Measurements from ENCODE around the gene FOXL2.
"Not testable (repeated sequence)": the region's sequence is repeated elsewhere in the genome, so short reads cannot be mapped to it uniquely, and the experiment has no call there.

FOXL2 gene

GRCh38 chr3:138936741-138937689 lies 9.9 kb downstream of the FOXL2 start:
- Histone ChIP-seq H3K27me3 (ENCODE audit: control insufficient read depth, insufficient read depth, low read length) (peaks cover 85% of the 10 kb centered on the region), H3K4me3 (ENCODE audit: low read length) (peak overlapping the region; percentile 58), H3K27ac (ENCODE audit: low read length) (no peak overlapping the region), H3K4me1 (ENCODE audit: control insufficient read depth, low read depth, low read length) (peaks cover 18% of the 10 kb centered on the region), H3K9me3 (ENCODE audit: control insufficient read depth, low read depth, low read length) (no peaks in the 10 kb centered on the region), H3K9ac (ENCODE audit: low read length) (no peak overlapping the region), H3K36me3 (ENCODE audit: control insufficient read depth, low read depth, low read length) (no peaks in the 10 kb centered on the region)

- H3K27ac ChIP-seq (ENCODE audit: low read length), result no peak overlapping the region
- peaks cover 76% of the 10 kb centered on the region for H3K27me3 ChIP-seq (ENCODE audit: control insufficient read depth, insufficient read depth, low read length)
- peak overlapping the region; percentile 58 for H3K4me3 ChIP-seq (ENCODE audit: low read length)
- H3K4me1 ChIP-seq (ENCODE audit: control insufficient read depth, low read depth, low read length), result peaks cover 18% of the 10 kb centered on the region
- H3K9me3 ChIP-seq (ENCODE audit: control insufficient read depth, low read depth, low read length), result no peaks in the 10 kb centered on the region
- H3K36me3 ChIP-seq (ENCODE audit: control insufficient read depth, low read depth, low read length), result no peaks in the 10 kb centered on the region
- H3K9ac ChIP-seq (ENCODE audit: low read length), result peak overlapping the region; percentile 25
These were observed 10.8 kb downstream of the FOXL2 start for GRCh38 chr3:138935863-138936740.

GRCh38 chr3:138935505-138935862 lies 11.5 kb downstream of the FOXL2 start:
- Histone ChIP-seq H3K27ac (ENCODE audit: low read length) (no peak overlapping the region), H3K9ac (ENCODE audit: low read length) (peak overlapping the region; percentile 25), H3K4me3 (ENCODE audit: low read length) (peak overlapping the region; percentile 58), H3K27me3 (ENCODE audit: control insufficient read depth, insufficient read depth, low read length) (peaks cover 69% of the 10 kb centered on the region), H3K36me3 (ENCODE audit: control insufficient read depth, low read depth, low read length) (no peaks in the 10 kb centered on the region), H3K4me1 (ENCODE audit: control insufficient read depth, low read depth, low read length) (peaks cover 18% of the 10 kb centered on the region), H3K9me3 (ENCODE audit: control insufficient read depth, low read depth, low read length) (no peaks in the 10 kb centered on the region)

- Histone ChIP-seq H3K4me3 (ENCODE audit: low read length) (no peak overlapping the region), H3K9ac (ENCODE audit: low read length) (no peak overlapping the region), H3K27ac (ENCODE audit: low read length) (no peak overlapping the region), H3K36me3 (ENCODE audit: control insufficient read depth, low read depth, low read length) (no peaks in the 10 kb centered on the region), H3K27me3 (ENCODE audit: control insufficient read depth, insufficient read depth, low read length) (peaks cover 56% of the 10 kb centered on the region), H3K9me3 (ENCODE audit: control insufficient read depth, low read depth, low read length) (no peaks in the 10 kb centered on the region), H3K4me1 (ENCODE audit: control insufficient read depth, low read depth, low read length) (peaks cover 17% of the 10 kb centered on the region)
These were observed 12.8 kb downstream of the FOXL2 start for GRCh38 chr3:138933981-138934691.

- H3K27me3 ChIP-seq (ENCODE audit: control insufficient read depth, insufficient read depth, low read length), result peaks cover 46% of the 10 kb centered on the region
- peak overlapping the region; percentile 15 for H3K4me3 ChIP-seq (ENCODE audit: low read length)
- H3K36me3 ChIP-seq (ENCODE audit: control insufficient read depth, low read depth, low read length), result no peaks in the 10 kb centered on the region
- H3K4me1 ChIP-seq (ENCODE audit: control insufficient read depth, low read depth, low read length), result peaks cover 11% of the 10 kb centered on the region
- no peaks in the 10 kb centered on the region for H3K9me3 ChIP-seq (ENCODE audit: control insufficient read depth, low read depth, low read length)
- H3K9ac ChIP-seq (ENCODE audit: low read length), result no peak overlapping the region
- no peak overlapping the region for H3K27ac ChIP-seq (ENCODE audit: low read length)
These were observed 13.8 kb downstream of the FOXL2 start for GRCh38 chr3:138933068-138933668.

- peaks cover 5% of the 10 kb centered on the region for H3K27me3 ChIP-seq (ENCODE audit: control insufficient read depth, insufficient read depth, low read length)
- H3K4me3 ChIP-seq (ENCODE audit: low read length), result no peak overlapping the region
- no peaks in the 10 kb centered on the region for H3K9me3 ChIP-seq (ENCODE audit: control insufficient read depth, low read depth, low read length)
- peaks cover 11% of the 10 kb centered on the region for H3K4me1 ChIP-seq (ENCODE audit: control insufficient read depth, low read depth, low read length)
- no peaks in the 10 kb centered on the region for H3K36me3 ChIP-seq (ENCODE audit: control insufficient read depth, low read depth, low read length)
- H3K27ac ChIP-seq (ENCODE audit: low read length), result no peak overlapping the region
- no peak overlapping the region for H3K9ac ChIP-seq (ENCODE audit: low read length)
These were observed 18.1 kb downstream of the FOXL2 start for GRCh38 chr3:138928727-138929372.

GRCh38 chr3:138923531-138923994 lies 23.4 kb downstream of the FOXL2 start:
- Histone ChIP-seq H3K27ac (ENCODE audit: low read length) (no peak overlapping the region), H3K4me1 (ENCODE audit: control insufficient read depth, low read depth, low read length) (no peaks in the 10 kb centered on the region), H3K36me3 (ENCODE audit: control insufficient read depth, low read depth, low read length) (no peaks in the 10 kb centered on the region), H3K4me3 (ENCODE audit: low read length) (no peak overlapping the region), H3K9ac (ENCODE audit: low read length) (no peak overlapping the region), H3K9me3 (ENCODE audit: control insufficient read depth, low read depth, low read length) (no peaks in the 10 kb centered on the region), H3K27me3 (ENCODE audit: control insufficient read depth, insufficient read depth, low read length) (no peaks in the 10 kb centered on the region)

GRCh38 chr3:138922400-138922799 lies 24.5 kb downstream of the FOXL2 start:
- H3K9ac ChIP-seq (ENCODE audit: low read length); H3K9me3 ChIP-seq (ENCODE audit: control insufficient read depth, low read depth, low read length); H3K27ac ChIP-seq (ENCODE audit: low read length); H3K27me3 ChIP-seq (ENCODE audit: control insufficient read depth, insufficient read depth, low read length); H3K4me3 ChIP-seq (ENCODE audit: low read length); H3K4me1 ChIP-seq (ENCODE audit: control insufficient read depth, low read depth, low read length); H3K36me3 ChIP-seq (ENCODE audit: control insufficient read depth, low read depth, low read length): not testable (repeated sequence)

GRCh38 chr3:138921316-138922292 lies 25.3 kb downstream of the FOXL2 start:
- Histone ChIP-seq H3K36me3 (ENCODE audit: control insufficient read depth, low read depth, low read length) (no peaks in the 10 kb centered on the region), H3K4me3 (ENCODE audit: low read length) (no peak overlapping the region), H3K9ac (ENCODE audit: low read length) (no peak overlapping the region), H3K4me1 (ENCODE audit: control insufficient read depth, low read depth, low read length) (no peaks in the 10 kb centered on the region), H3K27ac (ENCODE audit: low read length) (no peak overlapping the region), H3K9me3 (ENCODE audit: control insufficient read depth, low read depth, low read length) (no peaks in the 10 kb centered on the region), H3K27me3 (ENCODE audit: control insufficient read depth, insufficient read depth, low read length) (peaks cover 4% of the 10 kb centered on the region)

GRCh38 chr3:138919325-138919724 lies 27.6 kb downstream of the FOXL2 start:
- Histone ChIP-seq H3K4me1 (ENCODE audit: control insufficient read depth, low read depth, low read length) (no peaks in the 10 kb centered on the region), H3K27me3 (ENCODE audit: control insufficient read depth, insufficient read depth, low read length) (peaks cover 5% of the 10 kb centered on the region), H3K9me3 (ENCODE audit: control insufficient read depth, low read depth, low read length) (no peaks in the 10 kb centered on the region), H3K36me3 (ENCODE audit: control insufficient read depth, low read depth, low read length) (no peaks in the 10 kb centered on the region), H3K9ac (ENCODE audit: low read length) (no peak overlapping the region), H3K27ac (ENCODE audit: low read length) (no peak overlapping the region), H3K4me3 (ENCODE audit: low read length) (no peak overlapping the region)

All from iPS-18a (cell line).